Measurements from ENCODE around the gene CALN1. TPM values are rescaled to one million over a fixed set of nuclear protein-coding genes. Genes with fewer than 3 reads are reported as not detected.

The CALN1 gene
- total and polyA plus RNA-seq, 2 of the 8 experiments (the other 6 are each of a cell fraction or from before 2014, with no cell fraction given), result 6.4 to 15.2 TPM

GRCh38 chr7:72098807-72099580, 313.1 kb downstream of the CALN1 start:
- H2AFZ ChIP-seq (ENCODE audit: low read length), result no peak overlapping the region
- no peaks in the 10 kb centered on the region for H3K79me2 ChIP-seq (ENCODE audit: control insufficient read depth in 1 of 2, insufficient read depth in 2 of 2, low read length in 2 of 2)
- no peak overlapping the region for H2BK5ac ChIP-seq (ENCODE audit: low read depth, low read length)
- no peak for DNase-seq (ENCODE audit: low read depth in 1 of 2, low spot score in 2 of 2)
- H3K4ac ChIP-seq (replicated peaks; ENCODE audit: insufficient read length, low read depth, low read length), result no peak overlapping the region
- no peaks in the 10 kb centered on the region for H3K9me3 ChIP-seq (ENCODE audit: insufficient read depth in 2 of 2, low read depth in 1 of 2, low read length in 1 of 2)
- POLR2A ChIA-PET (ENCODE audit: partially characterized antibody), result no interaction called here
- H3K4me2 ChIP-seq (ENCODE audit: insufficient read depth in 1 of 2, low read depth in 2 of 2, low read length in 2 of 2), result no peak overlapping the region
- 90% methylated on average over 16 of the region's 16 CpGs; no CpG with 5 or more reads in 1 of the 2 experiments for WGBS, 2 experiments (ENCODE audit: extremely low coverage in 1 of 2, insufficient coverage in 1 of 2, insufficient read length in 1 of 2, insufficient replicate concordance in 2 of 2, low coverage in 1 of 2, low lambda C conversion rate in 2 of 2, missing lambda C conversion rate in 1 of 2)
- H3K23me2 ChIP-seq (ENCODE audit: low read depth, low read length), result no peaks in the 10 kb centered on the region
- H2BK15ac ChIP-seq (ENCODE audit: low read length), result no peak overlapping the region
- CTCF ChIA-PET (ENCODE audit: partially characterized antibody), result interaction anchor here (1.6 to 1.7 kb wide), 2 partner anchors 15 to 173 kb away, joined by 3 to 4 read pairs; no protein-coding TSS in a partner anchor
- no peaks in the 10 kb centered on the region; the same call in 1 of the 2 replicates for H3K79me1 ChIP-seq (ENCODE audit: low read depth, low read length)
- no peak overlapping the region for H4K5ac ChIP-seq (ENCODE audit: insufficient read length, low read depth, low read length)
- no peak overlapping the region for H2BK20ac ChIP-seq (ENCODE audit: low read length)
- H3K56ac ChIP-seq (replicated peaks; ENCODE audit: insufficient read length, low read depth, low read length), result no peak overlapping the region
- H2AK5ac ChIP-seq (ENCODE audit: low read depth, low read length), result no peak overlapping the region
- no peak overlapping the region for H4K8ac ChIP-seq (ENCODE audit: extremely low read depth, insufficient read depth, low read length)
- no peak overlapping the region for H2BK12ac ChIP-seq (ENCODE audit: low read depth, low read length)
- no peak overlapping the region for H3K27ac ChIP-seq (ENCODE audit: low read depth, low read length)
- H4K20me1 ChIP-seq (replicated peaks in 1 of 2; ENCODE audit: control insufficient read depth in 1 of 2, insufficient read depth in 2 of 2, low read length in 2 of 2), result no peaks in the 10 kb centered on the region
- no peak overlapping the region for H3K9ac ChIP-seq (replicated peaks in 1 of 4; ENCODE audit: extremely low read depth in 1 of 4, low read depth in 3 of 4, low read length in 3 of 4)
- no peaks in the 10 kb centered on the region for H3K27me3 ChIP-seq (replicated peaks in 1 of 4; ENCODE audit: control insufficient read depth in 3 of 4, extremely low read depth in 1 of 4, insufficient read depth in 3 of 4, low read length in 3 of 4)
- H3K14ac ChIP-seq (ENCODE audit: insufficient read length), result no peak overlapping the region
- H2BK120ac ChIP-seq (replicated peaks; ENCODE audit: low read depth, low read length), result no peak overlapping the region
- H3K23ac ChIP-seq (ENCODE audit: insufficient read length), result no peak overlapping the region
- H3K4me1 ChIP-seq (replicated peaks in 1 of 4; ENCODE audit: control insufficient read depth in 3 of 4, insufficient read depth in 4 of 4, low read length in 3 of 4), result no peaks in the 10 kb centered on the region
- H3K18ac ChIP-seq (ENCODE audit: extremely low read depth, low read length), result no peak overlapping the region
- FAIRE-seq, result no peak
- no peak overlapping the region for H3K4me3 ChIP-seq (ENCODE audit: extremely low read depth in 1 of 4, insufficient read depth in 2 of 4, low read depth in 3 of 4, low read length in 4 of 4)
- no peaks in the 10 kb centered on the region for H3K36me3 ChIP-seq (ENCODE audit: control insufficient read depth in 2 of 4, insufficient read depth in 4 of 4, low read length in 3 of 4)
- no peak overlapping the region for H4K91ac ChIP-seq (replicated peaks; ENCODE audit: insufficient read length, low read length)
- TF ChIP-seq BACH1 (IDR thresholded peaks at IDR 0.05; ENCODE audit: low read length) (no peak), CTCF (IDR thresholded peaks at IDR 0.05; ENCODE audit: control extremely low read depth in 1 of 3, insufficient read depth in 1 of 3, low read depth in 1 of 3, low read length in 3 of 3) (no peak), CREB1 (IDR thresholded peaks at IDR 0.05) (no peak), FOSL1 (IDR thresholded peaks at IDR 0.05; ENCODE audit: insufficient read depth, low read depth, low read length) (no peak), CBX8 (IDR thresholded peaks at IDR 0.05; ENCODE audit: borderline replicate concordance, low read depth, low read length) (no peak), E2F6 (IDR thresholded peaks at IDR 0.05) (no peak), SIN3A (conservative IDR thresholded peaks at IDR 0.05 in 1 of 2, IDR thresholded peaks at IDR 0.05 in 1 of 2; ENCODE audit: low read depth in 1 of 2, low read length in 2 of 2) (no peak), HDAC6 (IDR thresholded peaks at IDR 0.05; ENCODE audit: low read depth, low read length) (no peak), TAF7 (optimal IDR thresholded peaks at IDR 0.05; ENCODE audit: borderline replicate concordance, low read depth, low read length) (no peak)

Measured in H1 (cell line).